Stimulated activated CD4-positive, alpha-beta T cell treated with anti-CD3 and anti-CD28 coated beads, Interleukin-4, amount 100 ng/mL, for 24 hours (primary cell): ENCODE results near the gene TDP1.
"Not testable (repeated sequence)": the region's sequence is repeated elsewhere in the genome, so short reads cannot be mapped to it uniquely, and the experiment has no call there.

Source experiments
- DNase-seq: peaks from one replicate; pipeline ENCODE4 v3.0.0-alpha.2; 2020

TDP1 gene

GRCh38 chr14:89992273-89992672 is 36.5 kb downstream of the TDP1 start:
- no peak for DNase-seq

GRCh38 chr14:89996963-89997362 is 41.2 kb downstream of the TDP1 start:
- DNase-seq = no peak

GRCh38 chr14:90000935-90001334 is 45.2 kb downstream of the TDP1 start:
- DNase-seq = no peak

- DNase-seq = no peak
Observed at GRCh38 chr14:90003526-90004307, 48.0 kb downstream of the TDP1 start.

- DNase-seq = no peak
Observed at GRCh38 chr14:90005441-90005840, 49.7 kb downstream of the TDP1 start.

- no peak for DNase-seq
Observed at GRCh38 chr14:90005939-90006530, 50.3 kb downstream of the TDP1 start.

- no peak for DNase-seq
Observed at GRCh38 chr14:90017371-90017770, 61.6 kb downstream of the TDP1 start.

- no peak for DNase-seq
Observed at GRCh38 chr14:90019824-90020523, 64.2 kb downstream of the TDP1 start.

GRCh38 chr14:90023176-90023896 is 67.6 kb downstream of the TDP1 start:
- no peak for DNase-seq

- DNase-seq = no peak
Observed at GRCh38 chr14:90024910-90025309, 69.2 kb downstream of the TDP1 start.

GRCh38 chr14:90026608-90027007 is 70.9 kb downstream of the TDP1 start:
- not testable (repeated sequence) for DNase-seq

GRCh38 chr14:90027842-90028241 is 72.1 kb downstream of the TDP1 start:
- DNase-seq = no peak

GRCh38 chr14:90034156-90034555 is 78.4 kb downstream of the TDP1 start:
- DNase-seq = no peak

GRCh38 chr14:90034835-90035525 is 79.3 kb downstream of the TDP1 start:
- no peak for DNase-seq

- no peak for DNase-seq
Observed at GRCh38 chr14:90039253-90040010, 83.7 kb downstream of the TDP1 start.

GRCh38 chr14:90040411-90040810 is 84.7 kb downstream of the TDP1 start:
- DNase-seq = no peak

- no peak for DNase-seq
Observed at GRCh38 chr14:90042496-90043252, 86.9 kb downstream of the TDP1 start.

- DNase-seq = no peak
Observed at GRCh38 chr14:90045616-90046015, 89.9 kb downstream of the TDP1 start.

- no peak for DNase-seq
Observed at GRCh38 chr14:90049390-90049789, 93.7 kb downstream of the TDP1 start.

GRCh38 chr14:90050271-90050670 is 94.5 kb downstream of the TDP1 start:
- DNase-seq = no peak

GRCh38 chr14:90053044-90053443 is 97.3 kb downstream of the TDP1 start:
- no peak for DNase-seq
